Brain pericyte (primary cell): ENCODE measurements around the gene ATXN1.
"Not testable (repeated sequence)": the region's sequence is repeated elsewhere in the genome, so short reads cannot be mapped to it uniquely, and the experiment has no call there.

Experiments
- DNase-seq: peaks from one replicate; pipeline ENCODE4 v3.0.0-alpha.2; 2012; ENCODE audit warnings: low read depth, low spot score

The ATXN1 gene

DNA sequence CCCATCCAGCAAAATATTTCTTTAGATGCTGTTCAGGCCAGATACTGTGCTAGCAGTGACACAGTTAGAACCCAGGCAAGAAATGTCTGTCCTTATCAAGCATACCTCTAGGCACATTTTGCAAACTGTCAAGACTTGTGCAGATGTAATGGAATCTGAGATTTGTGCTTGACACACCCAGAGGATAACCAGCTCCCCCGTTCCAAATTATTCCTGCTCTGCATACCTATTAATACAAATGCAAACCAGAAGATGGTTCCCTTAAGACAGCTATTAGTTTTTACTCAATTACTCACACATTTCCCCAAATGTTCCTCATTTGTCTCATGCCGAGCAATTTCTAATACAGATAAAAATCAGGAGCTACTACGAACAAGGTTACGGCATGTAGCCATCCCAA lies 40.4 kb downstream of the ATXN1 start:
- no peak for DNase-seq

DNA sequence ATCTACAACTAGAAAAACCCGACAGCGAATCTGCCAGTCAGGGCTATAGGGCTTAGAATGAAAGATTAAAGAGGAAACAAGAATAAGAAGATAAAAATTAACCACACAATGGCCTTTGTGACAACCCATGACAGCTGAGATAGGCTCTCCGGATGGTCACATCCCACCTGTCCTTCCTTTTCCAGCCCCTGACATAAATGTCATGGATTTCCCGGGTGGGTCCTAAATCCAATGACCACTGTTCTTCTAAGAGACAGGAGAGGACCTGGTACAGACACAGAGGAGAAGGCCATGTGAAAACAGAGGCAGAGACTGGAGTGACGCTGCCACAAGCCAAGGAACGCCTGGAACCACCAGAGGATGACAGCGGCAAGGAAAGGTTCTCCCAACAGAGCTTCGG lies 41.8 kb downstream of the ATXN1 start:
- DNase-seq: no peak

GRCh38 chr6:16718356-16718755 lies 42.9 kb downstream of the ATXN1 start:
- no peak for DNase-seq

- DNase-seq: no peak
Observed at GRCh38 chr6:16717275-16717942, 43.9 kb downstream of the ATXN1 start.

DNA sequence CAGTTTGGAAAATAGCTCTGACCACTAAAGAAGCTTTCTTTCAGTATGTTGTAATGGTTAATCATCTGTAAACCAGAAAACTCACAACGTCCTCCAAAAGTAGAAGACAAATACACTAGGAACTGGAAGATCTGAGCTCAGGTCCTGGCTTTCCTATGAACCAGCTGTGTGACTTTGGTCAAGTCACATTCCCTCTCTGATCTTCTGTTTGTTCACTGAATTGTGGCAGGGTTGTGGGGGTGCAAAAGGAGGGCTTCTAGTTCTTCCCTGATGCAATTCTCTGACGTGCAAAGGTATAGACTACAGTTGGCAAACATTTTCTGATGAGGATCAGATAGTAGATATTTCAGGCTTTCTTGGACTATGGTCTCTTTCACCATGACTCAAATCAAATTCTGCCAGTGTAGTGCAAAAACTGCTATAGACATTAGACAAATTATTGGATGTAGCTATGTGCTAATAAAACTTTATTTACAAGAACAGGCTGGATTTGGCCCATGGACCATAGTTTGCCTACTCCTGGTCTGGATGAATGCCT lies 44.9 kb downstream of the ATXN1 start:
- DNase-seq: no peak

GRCh38 chr6:16713597-16713996 lies 47.7 kb downstream of the ATXN1 start:
- DNase-seq: no peak

GRCh38 chr6:16712931-16713484 lies 48.3 kb downstream of the ATXN1 start:
- DNase-seq: no peak

DNA sequence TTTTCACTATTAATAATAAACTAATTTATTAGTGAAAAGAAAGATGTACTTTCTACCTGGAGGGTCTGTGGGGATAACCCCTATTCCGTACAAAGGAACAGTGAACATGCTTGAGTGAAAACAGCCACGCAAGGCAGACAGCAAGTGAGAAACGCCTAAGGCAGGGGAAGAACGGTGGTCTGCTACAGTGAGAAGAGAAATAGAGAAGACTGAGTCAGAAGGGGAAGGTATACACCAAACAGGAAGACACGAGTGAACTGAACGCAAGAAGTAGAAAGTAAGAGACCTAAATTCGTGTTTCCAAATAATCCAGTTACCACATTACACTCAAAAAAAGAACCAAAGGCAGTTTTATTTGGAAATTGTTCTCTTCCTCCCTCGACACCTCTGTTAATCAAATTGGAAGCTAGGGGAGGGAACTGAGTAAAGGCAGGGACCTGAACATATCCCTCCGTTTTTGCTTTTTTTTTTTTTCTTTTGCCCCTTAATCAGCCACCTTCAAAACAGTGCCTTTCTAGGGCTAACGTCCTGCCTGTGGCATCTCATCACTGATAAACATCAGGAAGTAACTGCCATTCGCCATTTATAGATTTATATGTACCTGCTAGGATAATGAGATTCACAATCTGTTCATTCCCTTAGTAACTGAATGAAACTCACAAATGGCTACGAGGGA lies 48.9 kb downstream of the ATXN1 start:
- no peak for DNase-seq

DNA sequence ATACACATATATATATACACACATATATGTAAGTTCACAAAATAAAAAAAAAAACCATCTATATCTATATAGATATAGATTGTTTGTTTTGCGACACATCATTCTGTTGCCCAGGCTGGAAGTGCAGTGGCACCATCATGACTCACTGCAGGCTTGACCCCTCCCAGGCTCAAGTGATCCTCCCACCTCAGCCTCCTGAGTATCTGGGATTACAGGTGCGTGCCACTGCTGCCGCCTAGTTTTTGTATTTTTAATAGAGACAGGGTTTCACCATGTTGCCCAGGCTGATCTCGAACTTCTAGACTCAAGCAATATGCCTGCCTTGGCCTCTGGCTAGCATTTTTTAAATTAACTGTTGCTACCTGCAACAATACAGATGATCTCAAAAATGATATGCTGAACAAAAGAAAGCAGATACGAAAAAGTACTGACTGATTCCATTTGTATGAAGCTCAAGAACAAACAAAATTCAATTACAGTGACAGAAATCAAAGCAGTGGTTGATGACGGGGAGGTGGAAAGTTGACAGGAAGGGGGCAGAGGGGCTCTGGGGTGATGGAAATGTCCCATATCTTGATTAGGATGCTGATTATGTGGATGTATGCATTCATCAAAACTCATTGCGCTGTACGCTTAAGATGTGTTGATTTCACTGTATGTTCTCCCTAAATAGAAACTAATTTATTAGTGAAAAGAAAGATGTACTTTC lies 49.6 kb downstream of the ATXN1 start:
- no peak for DNase-seq

DNA sequence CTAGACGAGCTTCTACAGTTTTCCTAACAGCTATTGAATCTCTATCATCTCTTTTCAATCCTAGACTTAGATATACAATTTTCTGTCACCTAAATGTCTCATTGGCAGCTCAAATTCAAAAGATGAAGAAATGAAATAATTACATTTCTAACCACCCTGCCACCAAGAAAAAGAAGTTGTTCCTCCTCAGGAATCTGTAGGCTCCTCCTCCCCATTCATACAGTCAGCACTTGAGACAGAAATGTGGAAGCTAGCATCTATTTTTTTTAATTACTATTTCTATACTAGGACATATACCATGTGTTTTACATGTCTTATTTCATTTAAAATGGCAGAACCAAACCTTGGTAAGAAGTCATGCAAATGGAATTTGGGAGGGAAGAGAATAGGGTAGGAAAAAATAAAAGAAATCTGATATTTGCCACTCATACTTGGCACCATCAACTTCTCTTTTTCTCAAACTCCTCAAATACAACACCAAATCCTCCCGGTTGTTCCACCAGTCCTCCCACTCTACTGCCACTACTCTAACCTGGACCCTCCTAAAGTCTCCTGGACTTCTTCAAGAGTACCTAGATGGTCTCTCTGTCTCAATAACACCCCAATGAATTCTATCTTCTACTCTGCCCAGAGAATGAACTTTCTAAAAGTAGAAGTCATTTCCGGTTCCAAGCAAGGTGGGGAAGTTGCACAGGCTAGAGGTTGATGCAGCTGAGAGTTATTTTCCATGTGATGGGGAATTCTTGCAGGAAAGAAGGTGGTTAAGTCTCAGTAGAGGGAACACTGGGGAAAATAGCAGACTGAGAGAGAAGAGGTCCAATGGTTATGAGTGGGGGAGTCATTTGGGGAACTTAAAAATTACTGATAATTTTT lies 54.1 kb downstream of the ATXN1 start:
- DNase-seq: no peak

DNA sequence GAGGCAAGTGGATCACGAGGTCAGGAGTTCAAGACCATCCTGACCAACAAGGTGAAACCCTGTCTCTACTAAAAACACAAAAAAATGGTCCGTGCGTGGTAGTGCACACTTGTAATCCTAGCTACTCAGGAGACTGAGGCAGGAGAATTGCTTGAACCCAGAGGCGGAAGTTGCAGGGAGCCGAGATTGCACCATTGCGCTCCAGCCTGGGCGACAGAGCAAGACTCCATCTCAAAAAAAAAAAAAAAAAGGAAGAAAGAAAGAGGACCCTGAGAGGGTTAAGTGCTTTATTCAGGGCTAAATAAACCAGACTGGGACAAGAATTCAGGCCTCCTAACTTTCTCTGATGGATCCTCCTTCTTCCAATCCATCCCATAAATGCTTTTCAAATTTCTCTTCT lies 54.8 kb downstream of the ATXN1 start:
- not testable (repeated sequence) for DNase-seq

GRCh38 chr6:16706029-16706428 lies 55.2 kb downstream of the ATXN1 start:
- no peak for DNase-seq

- DNase-seq: no peak
Observed at GRCh38 chr6:16705081-16705993, 55.9 kb downstream of the ATXN1 start.

- no peak for DNase-seq
Observed at GRCh38 chr6:16704401-16705045, 56.7 kb downstream of the ATXN1 start.

- DNase-seq: not testable (repeated sequence)
Observed at GRCh38 chr6:16702627-16703378, 58.5 kb downstream of the ATXN1 start.

GRCh38 chr6:16700916-16701234 lies 60.4 kb downstream of the ATXN1 start:
- no peak for DNase-seq

GRCh38 chr6:16700202-16700915 lies 60.9 kb downstream of the ATXN1 start:
- no peak for DNase-seq
